BJ (cell line): Measurements from ENCODE around the gene CLSTN3. TPM values are rescaled to one million over a fixed set of nuclear protein-coding genes. Genes with fewer than 3 reads are reported as not detected.
A peak's percentile ranks its signal among the peaks of the same experiment; 100 is the strongest.

Experiments used
- CTCF ChIA-PET: fragments of 350-600 bp; formaldehyde crosslinking; extraction: SDS; loops from one replicate; lab custom pipeline; 2021; ENCODE audit warnings: antibody characterized with exemption, inconsistent platforms; lab: Yijun Ruan, JAX
- POLR2A ChIA-PET: fragments of 300-600 bp; sonication (Branson Sonifier 250); formaldehyde crosslinking; extraction: SDS; loops from one replicate; lab custom pipeline; 2021; ENCODE audit warnings: antibody characterized with exemption; lab: Charles Lee
- DNase-seq: peaks from one replicate; pipeline ENCODE4 v3.0.0-alpha.2; 2011; ENCODE audit warnings: low read depth
- H3K27me3 ChIP-seq: 2 replicates; pipeline ENCODE4 v1.6.0; 2011; ENCODE audit warnings: low read length; ENCODE audit not compliant: control insufficient read depth, insufficient read depth
- H3K36me3 ChIP-seq: 2 replicates; pipeline ENCODE4 v1.5.1; 2011; ENCODE audit warnings: low read length; ENCODE audit not compliant: control insufficient read depth, insufficient read depth
- H3K4me3 ChIP-seq: 2 replicates; pipeline ENCODE4 v1.5.1; 2011; ENCODE audit warnings: low read depth, mild to moderate bottlenecking, control low read depth, low read length
- CTCF ChIP-seq: IDR thresholded peaks from 2 replicates; pipeline ENCODE4 v1.5.1; 2011; ENCODE audit warnings: low read depth, mild to moderate bottlenecking, control low read depth, inconsistent platforms, low read length, moderate library complexity; ENCODE audit not compliant: insufficient read depth
- polyA plus RNA-seq: library from polyadenylated mRNA; depleted of rRNA; stranded (reverse); fragments of >200 nt; gene quantifications from 2 replicates; pipeline ENCODE4 v1.2.3, GENCODE V29; 2011

CLSTN3 gene
- polyA plus RNA-seq, 1 experiment, result 19.2 TPM

GRCh38 chr12:7129287-7129871 is 792 bp upstream of the CLSTN3 start:
- TF ChIP-seq CTCF, result no peak
- Histone ChIP-seq H3K4me3 (peak overlapping the region; percentile 61), H3K36me3 (peaks cover 4% of the 10 kb centered on the region), H3K27me3 (no peaks in the 10 kb centered on the region)
- POLR2A ChIA-PET, result no interaction called here
- CTCF ChIA-PET, result interaction anchor here (1.0 to 2.7 kb wide), 3 partner anchors 13 to 184 kb away, joined by 3 to 13 read pairs (median 3); no protein-coding TSS in a partner anchor
- DNase-seq, result no peak

- DNase-seq, result no peak
- Histone ChIP-seq H3K4me3 (peak overlapping the region; percentile 61), H3K27me3 (no peaks in the 10 kb centered on the region), H3K36me3 (peaks cover 12% of the 10 kb centered on the region)
- 0 out of 2 replicates have a peak, but pooled peaks have one; percentile 19 for TF ChIP-seq CTCF
- POLR2A ChIA-PET, result no interaction called here
- CTCF ChIA-PET, result interaction anchor here (1.0 to 2.7 kb wide), 4 partner anchors 10 to 24 kb away, joined by 3 to 13 read pairs (median 8); no protein-coding TSS in a partner anchor
Observed at GRCh38 chr12:7130701-7131501, 730 bp downstream of the CLSTN3 start.

GRCh38 chr12:7131502-7131866 is 1.3 kb downstream of the CLSTN3 start:
- no peak for DNase-seq
- POLR2A ChIA-PET, result no interaction called here
- no peak for TF ChIP-seq CTCF
- no peaks in the 10 kb centered on the region for H3K27me3 ChIP-seq
- CTCF ChIA-PET, result interaction anchor here (1.0 to 2.7 kb wide), 4 partner anchors 10 to 23 kb away, joined by 3 to 13 read pairs (median 8); no protein-coding TSS in a partner anchor
- H3K4me3 ChIP-seq, result no peak overlapping the region
- H3K36me3 ChIP-seq, result peaks cover 17% of the 10 kb centered on the region

- no peak for TF ChIP-seq CTCF
- POLR2A ChIA-PET, result no interaction called here
- no peak for DNase-seq
- Histone ChIP-seq H3K36me3 (peaks cover 21% of the 10 kb centered on the region), H3K27me3 (no peaks in the 10 kb centered on the region), H3K4me3 (no peak overlapping the region)
- CTCF ChIA-PET, result interaction anchor here (1.4 kb wide), 1 partner anchor 21 kb away, joined by 5 read pairs; no protein-coding TSS in a partner anchor
Observed at GRCh38 chr12:7134396-7135166, 4.4 kb downstream of the CLSTN3 start.

- no peak for DNase-seq
Observed at GRCh38 chr12:7136071-7136470, 5.9 kb downstream of the CLSTN3 start.

More at GRCh38 chr12:7136071-7136470, 5.9 kb downstream of the CLSTN3 start:
- Histone ChIP-seq H3K27me3 (no peaks in the 10 kb centered on the region), H3K4me3 (no peak overlapping the region), H3K36me3 (peaks cover 24% of the 10 kb centered on the region)
- POLR2A ChIA-PET, result no interaction called here
- no peak for TF ChIP-seq CTCF
- CTCF ChIA-PET, result interaction anchor here (1.3 kb wide), 1 partner anchor 9 kb away, joined by 9 read pairs; no protein-coding TSS in a partner anchor
